GM23338 (cell line): ENCODE results near the gene OR2H1. TPM values are rescaled to one million over a fixed set of nuclear protein-coding genes. Genes with fewer than 3 reads are reported as not detected.
A peak's percentile ranks its signal among the peaks of the same experiment; 100 is the strongest.

ENCODE experiments used
- ATAC-seq: fragments of 200-7000 bp; cut with Tn5 transposase; 3 replicates; pipeline ENCODE4 v1.9.1; 2020
- DNase-seq: peaks from one replicate; pipeline ENCODE4 v3.0.0-alpha.2; 2015; ENCODE audit warnings: low spot score
- H2AFZ ChIP-seq: fragments of 200-600 bp; sonication (generic); 2 replicates; pipeline ENCODE4 v1.8.0; 2016; ENCODE audit warnings: antibody characterized with exemption, mild to moderate bottlenecking, moderate library complexity
- H3F3A ChIP-seq: fragments of 200-600 bp; sonication (generic); replicated peaks from 2 replicates; pipeline ENCODE4 v1.8.0; 2017; ENCODE audit warnings: antibody characterized with exemption, mixed run types, low read depth
- H3K27ac ChIP-seq: fragments of 200-600 bp; sonication (generic); 2 replicates; pipeline ENCODE4 v1.6.1; 2016; ENCODE audit warnings: low read depth
- H3K27me3 ChIP-seq: fragments of 200-600 bp; sonication (generic); 2 replicates; pipeline ENCODE4 v1.8.0; 2016; ENCODE audit warnings: mild to moderate bottlenecking, mixed run types, moderate library complexity; ENCODE audit not compliant: insufficient read depth
- H3K36me3 ChIP-seq: fragments of 200-600 bp; sonication (generic); 2 replicates; pipeline ENCODE4 v1.8.0; 2016; ENCODE audit warnings: mild to moderate bottlenecking; ENCODE audit not compliant: insufficient read depth
- H3K4me1 ChIP-seq: fragments of 200-600 bp; sonication (generic); 2 replicates; pipeline ENCODE4 v1.8.0; 2016; ENCODE audit warnings: mild to moderate bottlenecking, moderate library complexity; ENCODE audit not compliant: insufficient read depth
- H3K4me2 ChIP-seq: fragments of 200-600 bp; sonication (generic); 2 replicates; pipeline ENCODE4 v1.7.1; 2017; ENCODE audit warnings: mixed run types
- H3K4me3 ChIP-seq: fragments of 200-600 bp; sonication (generic); 2 replicates; pipeline ENCODE4 v1.6.1; 2016; ENCODE audit warnings: mixed run types
- H3K79me2 ChIP-seq: fragments of 200-600 bp; sonication (generic); replicated peaks from 2 replicates; pipeline ENCODE4 v1.8.0; 2017; ENCODE audit warnings: mild to moderate bottlenecking; ENCODE audit not compliant: insufficient read depth
- H3K9me2 ChIP-seq: fragments of 200-600 bp; sonication (generic); 2 replicates; pipeline ENCODE4 v1.8.0; 2017; ENCODE audit not compliant: insufficient read depth
- H4K20me1 ChIP-seq: fragments of 200-600 bp; sonication (generic); replicated peaks from 2 replicates; pipeline ENCODE4 v1.8.0; 2017; ENCODE audit warnings: mild to moderate bottlenecking; ENCODE audit not compliant: insufficient read depth
- H3K27ac Mint-ChIP-seq: 2 replicates; pipeline ENCODE4 v1.8.0; 2020; ENCODE audit warnings: inconsistent platforms, mild to moderate bottlenecking, moderate library complexity, mixed read lengths
- H3K27me3 Mint-ChIP-seq: 3 replicates; pipeline ENCODE4 v1.8.0; 2022; ENCODE audit warnings: low read depth, mild to moderate bottlenecking, moderate library complexity, mixed read lengths, inconsistent platforms; ENCODE audit not compliant: insufficient read depth, poor library complexity
- H3K36me3 Mint-ChIP-seq: 3 replicates; pipeline ENCODE4 v1.8.0; 2021; ENCODE audit warnings: low read depth, mild to moderate bottlenecking, inconsistent platforms, moderate library complexity, mixed read lengths
- H3K4me1 Mint-ChIP-seq: 3 replicates; pipeline ENCODE4 v1.8.0; 2020; ENCODE audit warnings: mild to moderate bottlenecking, inconsistent platforms, mixed read lengths
- H3K4me3 Mint-ChIP-seq: 3 replicates; pipeline ENCODE4 v1.8.0; 2021; ENCODE audit warnings: moderate library complexity, mild to moderate bottlenecking, inconsistent platforms, mixed read lengths
- H3K9me3 Mint-ChIP-seq: 3 replicates; pipeline ENCODE4 v1.8.0; 2020; ENCODE audit warnings: moderate library complexity, mild to moderate bottlenecking, inconsistent platforms, mixed read lengths
- CREB1 ChIP-seq: fragments of 250-450 bp; sonication (Bioruptor Pico); IDR thresholded peaks from 2 replicates; pipeline ENCODE4 v1.5.0; 2020; ENCODE audit warnings: low read depth, mild to moderate bottlenecking, moderate library complexity
- CTCF ChIP-seq, 2 experiments: fragments of 200-600 bp in 1 of 2; sonication (generic) in 1 of 2; conservative IDR thresholded peaks; 2 replicates each; pipeline versions ENCODE4 v1.5.1 to v1.6.1; 2016 to 2017; ENCODE audit warnings: antibody characterized with exemption in 2 of 2, low read depth in 2 of 2, mild to moderate bottlenecking in 2 of 2, moderate library complexity in 1 of 2
- ETS1 ChIP-seq: IDR thresholded peaks from 2 replicates; pipeline ENCODE4 v1.6.1; 2016; ENCODE audit warnings: antibody characterized with exemption
- EZH2 ChIP-seq: fragments of 200-600 bp; sonication (generic); IDR thresholded peaks from one replicate; pipeline ENCODE4 v1.8.0; 2017; ENCODE audit warnings: antibody characterized with exemption, mild to moderate bottlenecking, low read depth; ENCODE audit not compliant: unreplicated experiment
- EZH2phosphoT487 ChIP-seq: fragments of 200-600 bp; sonication (generic); IDR thresholded peaks from one replicate; pipeline ENCODE4 v1.8.1; 2018; ENCODE audit warnings: antibody characterized with exemption; ENCODE audit not compliant: unreplicated experiment
- NANOG ChIP-seq: IDR thresholded peaks from 2 replicates; pipeline ENCODE4 v1.6.1; 2016; ENCODE audit warnings: antibody characterized with exemption, borderline replicate concordance
- POLR2AphosphoS5 ChIP-seq: IDR thresholded peaks from 2 replicates; pipeline ENCODE4 v1.6.1; 2016; ENCODE audit warnings: antibody characterized with exemption, low read depth
- REST ChIP-seq: IDR thresholded peaks from one replicate; pipeline ENCODE4 v1.6.1; 2018; ENCODE audit warnings: antibody characterized with exemption; ENCODE audit not compliant: unreplicated experiment
- STAT1 ChIP-seq: IDR thresholded peaks from one replicate; pipeline ENCODE4 v1.6.1; 2016; ENCODE audit warnings: antibody characterized with exemption; ENCODE audit not compliant: unreplicated experiment
- ZNF114 ChIP-seq: fragments of 250-450 bp; sonication (Bioruptor Pico); IDR thresholded peaks from 2 replicates; pipeline ENCODE4 v1.5.0; 2020; ENCODE audit warnings: mild to moderate bottlenecking, moderate library complexity
- ZNF331 ChIP-seq: fragments of 250-450 bp; sonication (Bioruptor Pico); IDR thresholded peaks from 2 replicates; pipeline ENCODE4 v1.5.0; 2020; ENCODE audit warnings: low read depth, mild to moderate bottlenecking, moderate library complexity
- polyA plus RNA-seq: library from polyadenylated mRNA; unstranded; fragments of >200 nt; fragmentation: Nextera tagmentation; extraction: Ambion mirVana; gene quantifications from 2 replicates; pipeline ENCODE4 v1.2.1, GENCODE V29; 2016
- total RNA-seq: library from RNA; depleted of rRNA; stranded (reverse); fragments of >200 nt; shearing (Covaris generic); gene quantifications from 2 replicates; pipeline ENCODE4 v1.2.3, GENCODE V29; 2014

The OR2H1 gene
- total and polyA plus RNA-seq, 2 experiments from 2014 or later, result not detected

- no peaks in the 10 kb centered on the region for H3K36me3 Mint-ChIP-seq
Observed at GRCh38 chr6:29493261-29493660, 36.3 kb downstream of the OR2H1 start.

More at GRCh38 chr6:29493261-29493660, 36.3 kb downstream of the OR2H1 start:
- no peak for TF ChIP-seq REST
- no peak for TF ChIP-seq ZNF114
- TF ChIP-seq CREB1 (CRISPR knock-in tag), result no peak
- no peak for TF ChIP-seq ZNF331 (CRISPR knock-in tag)
- no peak for TF ChIP-seq EZH2
- no peak for TF ChIP-seq POLR2AphosphoS5
- no peak for TF ChIP-seq CTCF (conservative IDR thresholded peaks at IDR 0.05; ENCODE audit: low read depth in 2 of 2)
- no peak for TF ChIP-seq NANOG
- TF ChIP-seq ETS1, result no peak
- no peak for TF ChIP-seq EZH2phosphoT487
- no peak for TF ChIP-seq STAT1
- Mint-ChIP-seq H3K9me3 (no peaks in the 10 kb centered on the region), H3K27me3 (peaks cover 2% of the 10 kb centered on the region), H3K4me1 (peaks cover 5% of the 10 kb centered on the region), H3K27ac (no peak overlapping the region), H3K4me3 (no peak overlapping the region)
- Histone ChIP-seq H3K4me2 (no peak overlapping the region), H4K20me1 (no peaks in the 10 kb centered on the region), H3K4me3 (no peak overlapping the region), H3K4me1 (no peaks in the 10 kb centered on the region), H3K27me3 (no peaks in the 10 kb centered on the region), H2AFZ (peak overlapping the region; percentile 77), H3K79me2 (no peaks in the 10 kb centered on the region), H3F3A (no peaks in the 10 kb centered on the region), H3K36me3 (no peaks in the 10 kb centered on the region), H3K27ac (no peak overlapping the region), H3K9me2 (peaks cover 28% of the 10 kb centered on the region)
- ATAC-seq (no peak), DNase-seq (no peak)
